HepG2 (cell line): ENCODE measurements around the gene CALML6. TPM values are rescaled to one million over a fixed set of nuclear protein-coding genes. Genes with fewer than 3 reads are reported as not detected.

ENCODE experiments used
- CERS6 ChIP-seq: sonication (generic); formaldehyde crosslinking; IDR thresholded peaks from 2 replicates; pipeline ENCODE4 v1.5.0; 2020; ENCODE audit warnings: missing genetic modification reagents
- FOXP4 ChIP-seq: sonication (generic); formaldehyde crosslinking; IDR thresholded peaks from 2 replicates; pipeline ENCODE4 v1.4.0; 2020; ENCODE audit warnings: missing genetic modification reagents
- MNT ChIP-seq: fragments of 450-650 bp; IDR thresholded peaks from 2 replicates; pipeline ENCODE4 v1.6.1; 2016
- YEATS4 ChIP-seq: sonication (generic); formaldehyde crosslinking; IDR thresholded peaks from 2 replicates; pipeline ENCODE4 v1.4.0; 2020; ENCODE audit warnings: missing genetic modification reagents, borderline replicate concordance
- ZBTB21 ChIP-seq: sonication (generic); formaldehyde crosslinking; IDR thresholded peaks from 2 replicates; pipeline ENCODE4 v1.4.0; 2020; ENCODE audit warnings: missing genetic modification reagents
- ZBTB40 ChIP-seq, 2 experiments: fragments of 450-650 bp in 1 of 2; sonication (generic) in 1 of 2; formaldehyde crosslinking in 1 of 2; IDR thresholded peaks; 2 replicates each; pipeline versions ENCODE4 v1.6.1 to v1.8.0; 2016 to 2022; ENCODE audit warnings: antibody characterized with exemption in 1 of 2, mild to moderate bottlenecking in 1 of 2, missing genetic modification reagents in 1 of 2
- ZFP62 ChIP-seq: sonication (generic); formaldehyde crosslinking; IDR thresholded peaks from 2 replicates; pipeline ENCODE4 v1.4.0; 2020; ENCODE audit warnings: missing genetic modification reagents
- ZNF225 ChIP-seq: sonication (generic); formaldehyde crosslinking; IDR thresholded peaks from 2 replicates; pipeline ENCODE4 v1.4.0; 2020; ENCODE audit warnings: mild to moderate bottlenecking, missing genetic modification reagents
- ZNF564 ChIP-seq: sonication (generic); formaldehyde crosslinking; IDR thresholded peaks from 2 replicates; pipeline ENCODE4 v1.8.1; 2023; ENCODE audit warnings: mild to moderate bottlenecking, missing genetic modification reagents
- ZNF597 ChIP-seq: sonication (generic); formaldehyde crosslinking; IDR thresholded peaks from 2 replicates; pipeline ENCODE4 v1.5.0; 2020; ENCODE audit warnings: missing genetic modification reagents
- ZNF703 ChIP-seq: sonication (generic); formaldehyde crosslinking; IDR thresholded peaks from 2 replicates; pipeline ENCODE4 v1.5.1; 2020; ENCODE audit warnings: missing genetic modification reagents, mild to moderate bottlenecking, moderate library complexity, borderline replicate concordance
- polyA plus RNA-seq, 8 experiments: library from polyadenylated mRNA; depleted of rRNA in 3 of 8; stranded (reverse) in 7 of 8; unstranded in 1 of 8; fragments of >200 nt; fragmentation: Illumina TruSeq in 4 of 8; extraction: Trizol in 4 of 8; gene quantifications; 2 replicates each; pipeline versions ENCODE4 v1.2.1 to v1.2.3, GENCODE V29; 2011 to 2016; ENCODE audit warnings: low read depth in 4 of 8, missing spikeins in 1 of 8, mixed read lengths in 1 of 8; ENCODE audit not compliant: insufficient read depth in 1 of 8
- total RNA-seq, 5 experiments: library from RNA; depleted of rRNA; stranded (reverse); fragments of >200 nt; fragmentation: Illumina TruSeq; extraction: Trizol; gene quantifications; 2 replicates each; pipeline ENCODE4 v1.2.3, GENCODE V29; 2016; ENCODE audit warnings: low read depth in 1 of 5

CALML6 gene
- total and polyA plus RNA-seq, 2 of the 13 experiments (the other 11 are each of a cell fraction or from before 2014, with no cell fraction given) = 0.11 to 0.12 TPM

GRCh38 chr1:1920608-1921458, 5.8 kb downstream of the CALML6 start (continued):
- no peak for TF ChIP-seq MNT
- no peak for TF ChIP-seq ZFP62 (CRISPR knock-in tag)
- TF ChIP-seq YEATS4 (CRISPR knock-in tag) = 0 out of 2 replicates have a peak, but pooled peaks have one; percentile 19
- no peak for TF ChIP-seq ZBTB21 (CRISPR knock-in tag)
- TF ChIP-seq ZNF564 = 0 out of 2 replicates have a peak, but pooled peaks have one; percentile 61
- no peak for TF ChIP-seq ZNF703 (CRISPR knock-in tag)
- TF ChIP-seq FOXP4 = no peak
- TF ChIP-seq CERS6 = no peak
- no peak for TF ChIP-seq ZBTB40 (IDR thresholded peaks at IDR 0.05)
- peak; percentile 60; the same call in 1 of the 2 replicates for TF ChIP-seq ZBTB40 (CRISPR knock-in tag; IDR thresholded peaks at IDR 0.05)
- no peak for TF ChIP-seq ZNF597
- TF ChIP-seq ZNF225 (CRISPR knock-in tag) = no peak; the same call in 1 of the 2 replicates
